HepG2 (cell line): ENCODE measurements around the gene MCEE. TPM values are rescaled to one million over a fixed set of nuclear protein-coding genes. Genes with fewer than 3 reads are reported as not detected.

Experiments used
- ATAC-seq: fragments of 200-7000 bp; cut with Tn5 transposase; 3 replicates; pipeline ENCODE4 v1.9.1; 2020; ENCODE audit warnings: mild to moderate bottlenecking, moderate library complexity
- BruUV-seq: library from RNA; stranded (reverse); fragments of 400-500 nt; replicated peaks from 2 replicates; lab custom pipeline; 2021; lab: Mats Ljungman, UMichigan
- CTCF ChIA-PET: fragments of 300-600 bp; formaldehyde crosslinking; extraction: SDS; loops from one replicate; lab custom pipeline; 2021; ENCODE audit warnings: low total read pairs, inconsistent platforms, low intra/inter-chr PET ratio; lab: Yijun Ruan, JAX
- POLR2A ChIA-PET: fragments of 350-600 bp; sonication (Branson Sonifier 250); formaldehyde crosslinking; loops from one replicate; lab custom pipeline; 2020; ENCODE audit warnings: antibody characterized with exemption, inconsistent platforms; lab: Yijun Ruan, JAX
- DNase-seq: peaks from one replicate; pipeline ENCODE4 v3.0.0-alpha.2; 2015; ENCODE audit warnings: low spot score
- FAIRE-seq: peaks from 3 replicates; lab custom pipeline; 2011; peaks lifted over from hg19 to GRCh38; lab: Jason Lieb, UNC
- H2AFZ ChIP-seq: one replicate; pipeline ENCODE4 v1.6.1; 2011; ENCODE audit warnings: low read length, inconsistent platforms
- H3K27ac ChIP-seq: fragments of 300-600 bp; 3 replicates; pipeline ENCODE4 v1.8.0; 2011; ENCODE audit warnings: mixed run types, mild to moderate bottlenecking, mixed read lengths, low read length, inconsistent platforms; ENCODE audit not compliant: insufficient read depth; ENCODE audit errors: extremely low read length
- H3K27me3 ChIP-seq, 2 experiments: fragments of 200-600 bp in 1 of 2; 2 replicates in 1 of 2; 3 replicates in 1 of 2; pipeline versions ENCODE4 v1.6.0 to v1.8.0; 2011; ENCODE audit warnings: low read length in 2 of 2, mild to moderate bottlenecking in 2 of 2, moderate library complexity in 2 of 2, inconsistent platforms in 1 of 2; ENCODE audit not compliant: insufficient read depth in 2 of 2, control insufficient read depth in 1 of 2
- H3K36me3 ChIP-seq, 2 experiments: fragments of 200-600 bp in 1 of 2; replicated peaks in 1 of 2; 2 replicates in 1 of 2; 3 replicates in 1 of 2; pipeline versions ENCODE4 v1.5.1 to v1.8.0; 2011; ENCODE audit warnings: low read length in 2 of 2, inconsistent platforms in 1 of 2; ENCODE audit not compliant: insufficient read depth in 2 of 2, control insufficient read depth in 1 of 2
- H3K4me1 ChIP-seq: 2 replicates; pipeline ENCODE4 v1.5.1; 2012; ENCODE audit warnings: low read length, inconsistent platforms; ENCODE audit not compliant: insufficient read depth
- H3K4me2 ChIP-seq: 2 replicates; pipeline ENCODE4 v1.6.0; 2011; ENCODE audit warnings: low read depth, low read length, inconsistent platforms
- H3K4me3 ChIP-seq, 3 experiments: fragments of 200-600 bp in 1 of 3; sonication (generic), shearing (Covaris generic) in 1 of 3; replicated peaks in 1 of 3; 2 replicates each; pipeline ENCODE4 v1.5.1; 2011 to 2016; ENCODE audit warnings: low read length in 3 of 3, inconsistent platforms in 2 of 3, low read depth in 2 of 3, mild to moderate bottlenecking in 2 of 3, control low read depth in 1 of 3, mixed read lengths in 1 of 3; ENCODE audit not compliant: insufficient read depth in 1 of 3
- H3K79me2 ChIP-seq: one replicate; pipeline ENCODE4 v1.6.1; 2011; ENCODE audit warnings: low read length, inconsistent platforms; ENCODE audit not compliant: insufficient read depth
- H3K9ac ChIP-seq: 2 replicates; pipeline ENCODE4 v1.6.0; 2011; ENCODE audit warnings: mild to moderate bottlenecking, low read depth, low read length, inconsistent platforms; ENCODE audit not compliant: insufficient read depth
- H3K9me3 ChIP-seq: 2 replicates; pipeline ENCODE4 v1.5.1; 2012; ENCODE audit warnings: mild to moderate bottlenecking, low read length
- H4K20me1 ChIP-seq: 2 replicates; pipeline ENCODE4 v1.6.0; 2011; ENCODE audit warnings: inconsistent platforms, mild to moderate bottlenecking, low read length, moderate library complexity; ENCODE audit not compliant: insufficient read depth
- ATF2 ChIP-seq: sonication (generic); formaldehyde crosslinking; IDR thresholded peaks from 2 replicates; pipeline ENCODE4 v1.4.0; 2020; ENCODE audit warnings: missing genetic modification reagents
- CEBPB ChIP-seq: IDR thresholded peaks from 2 replicates; pipeline ENCODE4 v1.6.1; 2011; ENCODE audit warnings: low read depth, low read length, improper control_type of control experiment, borderline replicate concordance
- E2F5 ChIP-seq: sonication (generic); formaldehyde crosslinking; conservative IDR thresholded peaks from 2 replicates; pipeline ENCODE4 v1.4.0; 2020; ENCODE audit warnings: missing genetic modification reagents
- MED8 ChIP-seq: sonication (generic); formaldehyde crosslinking; IDR thresholded peaks from 2 replicates; pipeline ENCODE4 v1.8.1; 2023; ENCODE audit warnings: mild to moderate bottlenecking, missing genetic modification reagents; ENCODE audit not compliant: insufficient replicate concordance
- NFRKB ChIP-seq: fragments of 450-650 bp; IDR thresholded peaks from 2 replicates; pipeline ENCODE4 v1.6.1; 2017
- PCBP2 ChIP-seq: fragments of 200-400 bp; formaldehyde crosslinking; optimal IDR thresholded peaks from 2 replicates; pipeline ENCODE3; 2018; ENCODE audit warnings: low read length, low read depth; ENCODE audit not compliant: poor library complexity, severe bottlenecking
- SP4 ChIP-seq: sonication (generic); formaldehyde crosslinking; IDR thresholded peaks from 2 replicates; pipeline ENCODE4 v1.8.1; 2023; ENCODE audit warnings: mild to moderate bottlenecking, missing genetic modification reagents
- STAT6 ChIP-seq: sonication (generic); formaldehyde crosslinking; IDR thresholded peaks from 2 replicates; pipeline ENCODE4 v1.4.0; 2020; ENCODE audit warnings: missing genetic modification reagents, mild to moderate bottlenecking, borderline replicate concordance
- ZBTB49 ChIP-seq: sonication (generic); formaldehyde crosslinking; IDR thresholded peaks from 2 replicates; pipeline ENCODE4 v1.4.0; 2020; ENCODE audit warnings: missing genetic modification reagents, borderline replicate concordance
- ZNF180 ChIP-seq: sonication (generic); formaldehyde crosslinking; IDR thresholded peaks from 2 replicates; pipeline ENCODE4 v1.4.0; 2020; ENCODE audit warnings: low read depth, missing genetic modification reagents, borderline replicate concordance
- ZNF652 ChIP-seq: IDR thresholded peaks from 2 replicates; pipeline ENCODE4 v1.6.1; 2016; ENCODE audit warnings: low read depth, borderline replicate concordance
- ZNF883 ChIP-seq: sonication (generic); formaldehyde crosslinking; IDR thresholded peaks from 2 replicates; pipeline ENCODE4 v1.5.1; 2020; ENCODE audit warnings: mild to moderate bottlenecking, missing genetic modification reagents; ENCODE audit errors: not compliant biosample characterization
- ZSCAN25 ChIP-seq: sonication (generic); formaldehyde crosslinking; IDR thresholded peaks from 2 replicates; pipeline ENCODE4 v1.8.0; 2022; ENCODE audit warnings: mild to moderate bottlenecking, missing genetic modification reagents
- WGBS: methylation state at CpG from one replicate; pipeline ENCODE4 v1.1.6; 2017; ENCODE audit warnings: low lambda C conversion rate; 5-methylcytosine and 5-hydroxymethylcytosine counted together
- in situ Hi-C: cut with HindIII; loops from 2 replicates; pipeline ENCODE4 v1.10.0; 2017; ENCODE audit warnings: low pct_unique_long_range_greater_than_20kb; ENCODE audit not compliant: extremely low pct_ligation_motif_present
- intact Hi-C: fragments of 100-400 bp; cut with micrococcal nuclease; formaldehyde crosslinking; loops from one replicate; pipeline ENCODE4 v1.10.0; 2022; ENCODE audit not compliant: unreplicated experiment
- polyA plus RNA-seq, 8 experiments: library from polyadenylated mRNA; depleted of rRNA in 3 of 8; stranded (reverse) in 7 of 8; unstranded in 1 of 8; fragments of >200 nt; fragmentation: Illumina TruSeq in 4 of 8; extraction: Trizol in 4 of 8; gene quantifications; 2 replicates each; pipeline versions ENCODE4 v1.2.1 to v1.2.3, GENCODE V29; 2011 to 2016; ENCODE audit warnings: low read depth in 4 of 8, missing spikeins in 1 of 8, mixed read lengths in 1 of 8; ENCODE audit not compliant: insufficient read depth in 1 of 8
- total RNA-seq, 5 experiments: library from RNA; depleted of rRNA; stranded (reverse); fragments of >200 nt; fragmentation: Illumina TruSeq; extraction: Trizol; gene quantifications; 2 replicates each; pipeline ENCODE4 v1.2.3, GENCODE V29; 2016; ENCODE audit warnings: low read depth in 1 of 5

MCEE gene
- total and polyA plus RNA-seq, 2 of the 13 experiments (the other 11 are each of a cell fraction or from before 2014, with no cell fraction given) = 32.0 to 66.9 TPM

- no peak for TF ChIP-seq PCBP2
- TF ChIP-seq MED8 (CRISPR knock-in tag) = no peak
- TF ChIP-seq ZSCAN25 (CRISPR knock-in tag) = no peak
- TF ChIP-seq ZNF180 = no peak
- no peak for TF ChIP-seq ZBTB49 (CRISPR knock-in tag)
Observed at GRCh38 chr2:71066856-71067255, 63.2 kb downstream of the MCEE start (continued).

- no peaks in the 10 kb centered on the region for H4K20me1 ChIP-seq
- H3K4me2 ChIP-seq = peak overlapping the region; percentile 28; the same call in 1 of the 2 replicates
- no peak for TF ChIP-seq STAT6 (CRISPR knock-in tag)
- peak; percentile 61; the same call in 1 of the 2 replicates for TF ChIP-seq CEBPB
- TF ChIP-seq ATF2 (CRISPR knock-in tag) = no peak
- TF ChIP-seq ZNF883 (CRISPR knock-in tag) = no peak
- no peak for TF ChIP-seq ZNF652
- no peak for TF ChIP-seq E2F5 (CRISPR knock-in tag)
- no peak for TF ChIP-seq NFRKB
- TF ChIP-seq SP4 (CRISPR knock-in tag) = no peak
- POLR2A ChIA-PET = no interaction called here
- H3K36me3 ChIP-seq = no peaks in the 10 kb centered on the region
- H3K9me3 ChIP-seq = no peaks in the 10 kb centered on the region
- H2AFZ ChIP-seq = no peak overlapping the region
- DNase-seq = no peak
- no peak overlapping the region for H3K4me3 ChIP-seq
- peaks cover 41% of the 10 kb centered on the region for H3K4me1 ChIP-seq
- in situ Hi-C loops = no loop called here
- H3K79me2 ChIP-seq = peaks cover 12% of the 10 kb centered on the region
- no peak overlapping the region for H3K27ac ChIP-seq
- no peak for ATAC-seq
- FAIRE-seq = no peak
- CTCF ChIA-PET = no interaction called here
- H3K9ac ChIP-seq = no peak overlapping the region
- intact Hi-C loops = loop anchor here (5.0 kb wide), 1 partner anchor 58 kb away; no protein-coding TSS in a partner anchor
- WGBS = 56% methylated on average over 7 of the region's 7 CpGs
- no TSS peak for BruUV-seq
- H3K27me3 ChIP-seq = peaks cover 0 to 20% of the 10 kb centered on the region in 2 experiments; a peak in 4 of 5 replicates
Observed at GRCh38 chr2:71064754-71065621, 65.0 kb downstream of the MCEE start.
